SK-N-SH (cell line): ENCODE measurements around the gene CFAP221. TPM values are rescaled to one million over a fixed set of nuclear protein-coding genes. Genes with fewer than 3 reads are reported as not detected.

Experiments
- CTCF ChIA-PET: fragments of 300-600, 350-600 bp; formaldehyde crosslinking; extraction: SDS; loops from one replicate; lab custom pipeline; 2021; lab: Yijun Ruan, JAX
- POLR2A ChIA-PET: fragments of 350-600 bp; sonication (Branson Sonifier 250); formaldehyde crosslinking; extraction: SDS; loops from one replicate; lab custom pipeline; 2020; ENCODE audit warnings: antibody characterized with exemption, inconsistent platforms; lab: Yijun Ruan, JAX
- DNase-seq: peaks from one replicate; pipeline ENCODE4 v3.0.0; 2012
- H2AFZ ChIP-seq: fragments of 200-600 bp; sonication (generic); 2 replicates; pipeline ENCODE4 v1.8.1; 2016; ENCODE audit warnings: antibody characterized with exemption, mild to moderate bottlenecking, low read depth
- H3F3A ChIP-seq: fragments of 200-600 bp; sonication (generic); replicated peaks from 2 replicates; pipeline ENCODE3; 2016; ENCODE audit warnings: antibody characterized with exemption, mild to moderate bottlenecking; ENCODE audit not compliant: insufficient read depth
- H3K27ac ChIP-seq, 2 experiments: fragments of 200-500 bp in 1 of 2; fragments of 200-600 bp in 1 of 2; sonication (Bioruptor generic) in 1 of 2; sonication (generic), shearing (Covaris generic) in 1 of 2; 2 replicates each; pipeline versions ENCODE4 v1.5.1 to v1.6.1; 2014 to 2016; ENCODE audit warnings: low read depth in 2 of 2, inconsistent platforms in 1 of 2, low read length in 1 of 2, mild to moderate bottlenecking in 1 of 2, mixed read lengths in 1 of 2
- H3K27me3 ChIP-seq: fragments of 200-600 bp; sonication (generic), shearing (Covaris generic); 2 replicates; pipeline ENCODE4 v1.6.1; 2016; ENCODE audit warnings: mixed run types; ENCODE audit not compliant: insufficient read depth
- H3K36me3 ChIP-seq, 2 experiments: fragments of 200-500 bp in 1 of 2; fragments of 200-600 bp in 1 of 2; sonication (Bioruptor generic) in 1 of 2; sonication (generic) in 1 of 2; replicated peaks in 1 of 2; 2 replicates each; pipeline versions ENCODE3 to v1.5.1; 2014 to 2016; ENCODE audit warnings: low read length in 1 of 2, mild to moderate bottlenecking in 1 of 2; ENCODE audit not compliant: insufficient read depth in 2 of 2, control insufficient read depth in 1 of 2
- H3K4me1 ChIP-seq, 2 experiments: fragments of 200-500 bp in 1 of 2; fragments of 200-600 bp in 1 of 2; sonication (Bioruptor generic) in 1 of 2; sonication (generic), shearing (Covaris generic) in 1 of 2; 2 replicates each; pipeline versions ENCODE4 v1.5.1 to v1.6.1; 2014 to 2016; ENCODE audit warnings: low read depth in 1 of 2, low read length in 1 of 2, mixed run types in 1 of 2; ENCODE audit not compliant: insufficient read depth in 2 of 2, control insufficient read depth in 1 of 2
- H3K4me2 ChIP-seq: fragments of 200-600 bp; sonication (generic), shearing (Covaris generic); 2 replicates; pipeline ENCODE4 v1.6.1; 2017; ENCODE audit warnings: mixed run types
- H3K4me3 ChIP-seq, 2 experiments: fragments of 200-500 bp in 1 of 2; fragments of 200-600 bp in 1 of 2; sonication (Bioruptor generic) in 1 of 2; sonication (generic), shearing (Covaris generic) in 1 of 2; 2 replicates each; pipeline versions ENCODE4 v1.5.1 to v1.8.1; 2014 to 2016; ENCODE audit warnings: low read depth in 2 of 2, inconsistent platforms in 1 of 2, low read length in 1 of 2, mild to moderate bottlenecking in 1 of 2, mixed read lengths in 1 of 2, moderate library complexity in 1 of 2
- H3K79me2 ChIP-seq: fragments of 200-600 bp; sonication (generic); 2 replicates; pipeline ENCODE4 v1.8.1; 2017; ENCODE audit warnings: mild to moderate bottlenecking; ENCODE audit not compliant: insufficient read depth
- H3K9ac ChIP-seq: fragments of 200-600 bp; sonication (generic); 2 replicates; pipeline ENCODE4 v1.6.1; 2017; ENCODE audit warnings: mixed run types
- H3K9me2 ChIP-seq: fragments of 200-600 bp; sonication (generic); 2 replicates; pipeline ENCODE4 v1.6.1; 2017; ENCODE audit warnings: mixed run types
- H3K9me3 ChIP-seq: fragments of 200-600 bp; sonication (generic); 2 replicates; pipeline ENCODE4 v1.6.1; 2017; ENCODE audit warnings: mixed run types, mild to moderate bottlenecking, moderate library complexity
- H4K20me1 ChIP-seq: fragments of 200-600 bp; sonication (generic); 2 replicates; pipeline ENCODE4 v1.6.1; 2017; ENCODE audit warnings: mild to moderate bottlenecking, mixed run types; ENCODE audit not compliant: insufficient read depth
- CHD2 ChIP-seq: fragments of 150-350 bp; IDR thresholded peaks from 2 replicates; pipeline ENCODE4 v1.6.1; 2018; ENCODE audit warnings: low read length; ENCODE audit not compliant: partially characterized antibody
- EZH2phosphoT487 ChIP-seq: fragments of 200-600 bp; sonication (generic); IDR thresholded peaks from 2 replicates; pipeline ENCODE4 v1.6.1; 2017; ENCODE audit warnings: low read depth, mixed run types, mild to moderate bottlenecking, antibody characterized with exemption, moderate library complexity, borderline replicate concordance
- FOXM1 ChIP-seq: IDR thresholded peaks from 2 replicates; pipeline ENCODE4 v1.4.0; 2012; ENCODE audit warnings: low read depth, mild to moderate bottlenecking
- GABPA ChIP-seq: IDR thresholded peaks from 2 replicates; pipeline ENCODE4 v1.4.0; 2012; ENCODE audit warnings: low read depth, mild to moderate bottlenecking
- GATA2 ChIP-seq: sonication (generic); formaldehyde crosslinking; IDR thresholded peaks from 2 replicates; pipeline ENCODE4 v1.5.0; 2020; ENCODE audit warnings: mild to moderate bottlenecking, missing genetic modification reagents
- MAX ChIP-seq: IDR thresholded peaks from 2 replicates; pipeline ENCODE4 v1.4.0; 2012; ENCODE audit warnings: low read depth
- MEF2A ChIP-seq: IDR thresholded peaks from 2 replicates; pipeline ENCODE4 v1.4.0; 2012; ENCODE audit warnings: low read depth, borderline replicate concordance
- RAD21 ChIP-seq: IDR thresholded peaks from 2 replicates; pipeline ENCODE4 v1.6.1; 2012; ENCODE audit warnings: mild to moderate bottlenecking, low read length
- RCOR1 ChIP-seq: fragments of 150-350 bp; IDR thresholded peaks from 2 replicates; pipeline ENCODE4 v1.6.1; 2017; ENCODE audit warnings: antibody characterized with exemption, low read length
- RXRA ChIP-seq: IDR thresholded peaks from 2 replicates; pipeline ENCODE4 v1.4.0; 2012; ENCODE audit warnings: low read depth, mild to moderate bottlenecking, borderline replicate concordance
- SIN3A ChIP-seq: IDR thresholded peaks from 2 replicates; pipeline ENCODE4 v1.6.1; 2012; ENCODE audit warnings: low read depth, mild to moderate bottlenecking, low read length, moderate library complexity, borderline replicate concordance
- SMC3 ChIP-seq: IDR thresholded peaks from 2 replicates; pipeline ENCODE4 v1.6.1; 2012; ENCODE audit warnings: low read depth, low read length, improper control_type of control experiment
- TAF1 ChIP-seq: IDR thresholded peaks from 2 replicates; pipeline ENCODE4 v1.6.1; 2012; ENCODE audit warnings: low read depth, mild to moderate bottlenecking, low read length, moderate library complexity, borderline replicate concordance
- USF1 ChIP-seq: IDR thresholded peaks from 2 replicates; pipeline ENCODE4 v1.4.0; 2012; ENCODE audit warnings: low read depth, borderline replicate concordance
- YY1 ChIP-seq: IDR thresholded peaks from 2 replicates; pipeline ENCODE4 v1.4.0; 2012; ENCODE audit warnings: low read depth, mild to moderate bottlenecking
- WGBS: methylation state at CpG from one replicate; pipeline ENCODE4 v1.1.6; 2017; ENCODE audit warnings: low lambda C conversion rate; 5-methylcytosine and 5-hydroxymethylcytosine counted together
- polyA plus RNA-seq, 3 experiments: library from polyadenylated mRNA; depleted of rRNA; stranded (reverse); fragments of >200 nt; gene quantifications; 2 replicates each; pipeline ENCODE4 v1.2.3, GENCODE V29; 2012

Gene CFAP221
- polyA plus RNA-seq, 1 of the 3 experiments (the other 2 are of a cell fraction) = 0.12 TPM

DNA sequence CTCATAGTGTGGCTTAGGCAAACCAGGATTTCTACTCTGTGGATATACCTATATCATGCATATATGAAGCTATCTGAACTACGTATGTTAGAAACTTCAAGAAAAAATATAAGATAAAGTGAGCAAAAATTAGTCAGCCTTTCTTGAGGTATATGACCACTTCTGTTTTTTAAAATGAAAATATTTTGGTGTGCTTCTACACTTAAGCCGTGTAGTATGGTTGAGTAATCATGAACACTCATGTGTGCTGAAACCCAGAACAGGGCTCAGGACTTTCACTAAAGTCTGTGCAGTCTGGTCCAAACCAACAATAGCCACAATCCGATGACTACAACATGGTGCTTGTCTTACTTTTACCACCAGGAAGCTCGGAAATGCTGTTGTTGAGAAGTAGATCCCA, 85.9 kb downstream of the CFAP221 start:
- WGBS = 44% methylated on average over 4 of the region's 4 CpGs
- no peak overlapping the region for H2AFZ ChIP-seq
- H3K27me3 ChIP-seq = no peaks in the 10 kb centered on the region
- no peak for TF ChIP-seq TAF1
- no peak for TF ChIP-seq SIN3A
- no peak for TF ChIP-seq GATA2 (CRISPR knock-in tag)
- TF ChIP-seq SMC3 = no peak
- no peak for TF ChIP-seq MEF2A
- no peak for TF ChIP-seq RCOR1
- no peak overlapping the region for H3K4me2 ChIP-seq
- H3K36me3 ChIP-seq = no peaks in the 10 kb centered on the region
- H3K4me3 ChIP-seq = no peak overlapping the region
- no peaks in the 10 kb centered on the region for H4K20me1 ChIP-seq
- no peak overlapping the region for H3K9ac ChIP-seq
- ChIA-PET POLR2A (no interaction called here), CTCF (interaction anchor here (1.0 to 5.0 kb wide), 2 partner anchors 11 to 154 kb away, joined by 4 to 25 read pairs; no protein-coding TSS in a partner anchor)
- no peaks in the 10 kb centered on the region for H3K9me3 ChIP-seq
- no peak for DNase-seq
- no peaks in the 10 kb centered on the region for H3F3A ChIP-seq
- H3K9me2 ChIP-seq = peaks cover 8% of the 10 kb centered on the region; the same call in 1 of the 2 replicates
- H3K79me2 ChIP-seq = no peaks in the 10 kb centered on the region
- H3K27ac ChIP-seq = no peak overlapping the region
- no peaks in the 10 kb centered on the region; a peak in 1 of 4 replicates for H3K4me1 ChIP-seq

DNA sequence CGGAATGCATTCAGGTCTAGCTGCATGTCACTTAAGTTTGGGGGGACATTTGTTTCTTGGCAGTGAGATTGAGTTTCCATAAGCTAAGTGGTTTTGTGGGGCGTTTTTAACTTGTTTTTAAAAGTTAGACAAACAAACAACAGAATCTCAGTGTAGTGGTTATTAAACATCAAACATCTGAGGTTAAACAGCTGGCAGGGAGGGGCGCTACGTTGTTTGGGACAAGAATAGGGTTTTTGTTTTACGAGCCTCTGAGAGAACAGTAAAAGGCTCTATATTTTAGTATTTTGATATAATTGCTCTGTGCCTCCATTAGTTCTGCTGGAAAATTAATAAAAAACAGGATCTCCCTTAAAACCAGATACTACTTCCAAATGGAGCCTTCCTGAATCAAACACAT, 93.1 kb downstream of the CFAP221 start:
- no peak for DNase-seq
- H3K27ac ChIP-seq = no peak overlapping the region; a peak in 1 of 4 replicates
- H3K79me2 ChIP-seq = no peaks in the 10 kb centered on the region
- H2AFZ ChIP-seq = no peak overlapping the region
- 44% methylated on average over 5 of the region's 5 CpGs for WGBS
- ChIA-PET POLR2A (no interaction called here), CTCF (interaction anchor here (1.1 to 2.0 kb wide), 3 partner anchors 120 to 161 kb away, joined by 3 to 8 read pairs (median 4); no protein-coding TSS in a partner anchor)
- H3K4me2 ChIP-seq = no peak overlapping the region
- no peaks in the 10 kb centered on the region for H3K36me3 ChIP-seq
- H3K9me2 ChIP-seq = peaks cover 8% of the 10 kb centered on the region; the same call in 1 of the 2 replicates
- TF ChIP-seq GABPA (no peak), SIN3A (no peak), RAD21 (no peak), RCOR1 (no peak), FOXM1 (no peak), USF1 (no peak), MEF2A (no peak), YY1 (no peak), EZH2phosphoT487 (no peak), RXRA (no peak), CHD2 (no peak), MAX (no peak)
- H3K27me3 ChIP-seq = no peaks in the 10 kb centered on the region
- no peak overlapping the region for H3K9ac ChIP-seq
- peaks cover 0 to 10% of the 10 kb centered on the region in 2 experiments; a peak in 1 of 4 replicates for H3K4me1 ChIP-seq
- H3K9me3 ChIP-seq = no peaks in the 10 kb centered on the region
- no peaks in the 10 kb centered on the region for H3F3A ChIP-seq
- no peak overlapping the region for H3K4me3 ChIP-seq
- H4K20me1 ChIP-seq = no peaks in the 10 kb centered on the region
